Ishikawa (cell line): ENCODE data around the gene DNAH6.

Experiments
- CEBPB ChIP-seq: IDR thresholded peaks from 2 replicates; pipeline ENCODE4 v1.6.1; 2012
- CREB1 ChIP-seq: IDR thresholded peaks from 2 replicates; pipeline ENCODE4 v1.6.1; 2012; ENCODE audit warnings: low read depth
- EGR1 ChIP-seq: IDR thresholded peaks from 2 replicates; pipeline ENCODE4 v1.6.1; 2012
- EP300 ChIP-seq: IDR thresholded peaks from 2 replicates; pipeline ENCODE4 v1.6.1; 2012; ENCODE audit warnings: borderline replicate concordance
- FOXM1 ChIP-seq: IDR thresholded peaks from 2 replicates; pipeline ENCODE4 v1.6.1; 2012; ENCODE audit warnings: low read depth, borderline replicate concordance
- MAX ChIP-seq: IDR thresholded peaks from 2 replicates; pipeline ENCODE4 v1.6.1; 2012
- NFIC ChIP-seq: IDR thresholded peaks from 2 replicates; pipeline ENCODE4 v1.6.1; 2012
- RAD21 ChIP-seq: IDR thresholded peaks from 2 replicates; pipeline ENCODE4 v1.6.1; 2012; ENCODE audit warnings: low read depth
- REST ChIP-seq: IDR thresholded peaks from 2 replicates; pipeline ENCODE4 v1.6.1; 2012; ENCODE audit warnings: low read depth, mild to moderate bottlenecking
- TAF1 ChIP-seq: IDR thresholded peaks from 2 replicates; pipeline ENCODE4 v1.6.1; 2012; ENCODE audit warnings: low read depth, mild to moderate bottlenecking
- TCF12 ChIP-seq: IDR thresholded peaks from 2 replicates; pipeline ENCODE4 v1.6.1; 2012; ENCODE audit warnings: low read depth
- TEAD4 ChIP-seq: IDR thresholded peaks from 2 replicates; pipeline ENCODE4 v1.6.1; 2012
- YY1 ChIP-seq: IDR thresholded peaks from 2 replicates; pipeline ENCODE4 v1.6.1; 2012; ENCODE audit warnings: low read depth
- ZBTB7A ChIP-seq: IDR thresholded peaks from 2 replicates; pipeline ENCODE4 v1.6.1; 2012; ENCODE audit warnings: low read depth
- TF ChIP-seq, protein P1 (sequence below): IDR thresholded peaks from 2 replicates; pipeline ENCODE4 v1.6.1; 2012

Gene DNAH6

GRCh38 chr2:84749442-84749841 lies 233.1 kb downstream of the DNAH6 start:
- TF ChIP-seq EP300: no peak
- TF ChIP-seq NFIC: no peak
- no peak for TF ChIP-seq FOXM1

GRCh38 chr2:84755096-84755495 lies 238.8 kb downstream of the DNAH6 start:
- TF ChIP-seq CREB1 (no peak), NFIC (no peak), FOXM1 (no peak), ZBTB7A (no peak), CEBPB (no peak), REST (no peak), TEAD4 (no peak), EGR1 (no peak), TCF12 (no peak), RAD21 (no peak), EP300 (no peak), TAF1 (no peak), MAX (no peak), YY1 (no peak)
- TF ChIP-seq, protein P1, sequence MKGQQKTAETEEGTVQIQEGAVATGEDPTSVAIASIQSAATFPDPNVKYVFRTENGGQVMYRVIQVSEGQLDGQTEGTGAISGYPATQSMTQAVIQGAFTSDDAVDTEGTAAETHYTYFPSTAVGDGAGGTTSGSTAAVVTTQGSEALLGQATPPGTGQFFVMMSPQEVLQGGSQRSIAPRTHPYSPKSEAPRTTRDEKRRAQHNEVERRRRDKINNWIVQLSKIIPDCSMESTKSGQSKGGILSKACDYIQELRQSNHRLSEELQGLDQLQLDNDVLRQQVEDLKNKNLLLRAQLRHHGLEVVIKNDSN: no peak

GRCh38 chr2:84757648-84758047 lies 241.3 kb downstream of the DNAH6 start:
- no peak for TF ChIP-seq TEAD4
- no peak for TF ChIP-seq REST
- TF ChIP-seq, protein P1: no peak
- TF ChIP-seq EGR1: no peak
- TF ChIP-seq FOXM1: no peak
- no peak for TF ChIP-seq EP300
- TF ChIP-seq ZBTB7A: no peak
- no peak for TF ChIP-seq TCF12
- no peak for TF ChIP-seq CREB1
- no peak for TF ChIP-seq NFIC
- TF ChIP-seq TAF1: no peak
- TF ChIP-seq YY1: no peak
- no peak for TF ChIP-seq CEBPB
- TF ChIP-seq RAD21: no peak
- TF ChIP-seq MAX: no peak

DNA sequence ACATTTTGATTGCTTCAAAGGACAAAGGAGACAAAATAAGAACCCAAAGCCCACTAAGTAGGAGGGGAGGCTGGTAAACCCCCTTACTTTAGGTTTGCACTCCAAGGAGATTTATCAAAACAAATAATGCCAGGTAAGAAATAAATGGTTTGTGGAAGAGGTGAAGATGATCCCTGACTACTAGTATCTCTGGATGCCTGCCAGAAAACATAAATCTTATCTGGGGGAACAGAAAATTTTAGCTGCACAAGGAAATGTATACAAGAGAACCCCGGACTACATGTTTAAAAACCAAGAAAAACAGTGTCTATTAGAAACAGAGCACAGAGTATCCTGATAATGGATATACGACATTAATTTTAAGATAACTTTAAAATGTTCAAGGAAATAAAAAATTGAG lies 250.5 kb downstream of the DNAH6 start:
- TF ChIP-seq TCF12: no peak
- TF ChIP-seq NFIC: no peak
- no peak for TF ChIP-seq RAD21
- TF ChIP-seq ZBTB7A: no peak
- TF ChIP-seq MAX: no peak

DNA sequence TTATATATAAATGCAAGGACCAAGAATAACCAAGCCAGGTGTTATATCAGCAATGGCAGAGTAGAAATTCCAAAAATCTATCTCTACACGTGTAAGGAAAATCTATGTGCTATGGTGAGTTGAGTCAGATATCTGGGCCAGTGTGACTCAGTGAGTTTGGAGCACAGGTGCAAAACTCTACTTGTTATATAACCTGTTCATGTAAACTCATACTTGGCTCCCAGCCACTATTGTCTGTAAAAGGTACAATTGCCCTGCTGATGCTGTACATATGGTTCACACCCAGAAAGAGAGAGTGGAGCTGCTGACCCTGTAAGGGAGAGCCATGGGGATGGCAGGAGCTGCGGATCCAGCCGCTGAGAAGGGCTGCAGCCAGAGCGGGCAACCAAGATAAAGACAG lies 252.5 kb downstream of the DNAH6 start:
- TF ChIP-seq NFIC (no peak), FOXM1 (no peak), YY1 (no peak)
- TF ChIP-seq, protein P1: no peak

DNA sequence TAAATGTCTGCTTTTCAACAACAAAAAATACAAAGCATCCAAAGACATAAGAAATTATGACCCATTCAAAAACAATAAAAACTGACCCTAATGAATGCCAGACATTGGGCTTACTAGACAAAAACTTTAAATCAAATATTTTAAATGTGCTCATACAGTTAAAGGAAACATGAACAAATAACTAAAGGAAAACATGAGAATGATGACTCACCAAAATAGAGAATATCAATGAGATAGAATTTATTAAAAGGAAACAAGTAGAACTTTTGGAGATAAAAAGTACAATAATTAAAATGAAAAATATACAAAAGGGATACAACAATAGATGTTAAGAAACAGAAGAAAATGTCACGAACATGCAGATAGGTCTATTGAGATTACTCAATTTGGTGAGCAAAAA lies 254.0 kb downstream of the DNAH6 start:
- no peak for TF ChIP-seq ZBTB7A
- no peak for TF ChIP-seq YY1
- TF ChIP-seq CREB1: no peak
- TF ChIP-seq RAD21: no peak
- TF ChIP-seq EP300: no peak
- no peak for TF ChIP-seq TEAD4
- TF ChIP-seq, protein P1: no peak
- TF ChIP-seq TAF1: no peak
- TF ChIP-seq CEBPB: no peak
- no peak for TF ChIP-seq NFIC
- TF ChIP-seq REST: no peak
- TF ChIP-seq FOXM1: no peak
- TF ChIP-seq MAX: no peak
- TF ChIP-seq TCF12: no peak
- no peak for TF ChIP-seq EGR1
